NCI-H2196 (cell line): ENCODE data around the gene ANXA2R.
"Not testable (repeated sequence)": the region's sequence is repeated elsewhere in the genome, so short reads cannot be mapped to it uniquely, and the experiment has no call there.

Experiments
- DNase-seq: peaks from one replicate; lab custom pipeline; 2025; ENCODE audit not compliant: unreplicated experiment; lab: John Stamatoyannopoulos, UW

ANXA2R gene

GRCh38 chr5:43040287-43041098 is at the start of gene ANXA2R:
Gene ANXA2R, minus strand, starts transcription at chr5:43040319. Its CDS starts 273 bp downstream, at chr5:43040046.
- DNase-seq = peak; percentile 99

- not testable (repeated sequence) for DNase-seq
Observed at GRCh38 chr5:43086118-43086908, 46.2 kb upstream of the ANXA2R start.

GRCh38 chr5:43085453-43085852 is 45.3 kb upstream of the ANXA2R start:
- no peak for DNase-seq

GRCh38 chr5:43084468-43084867 is 44.3 kb upstream of the ANXA2R start:
- not testable (repeated sequence) for DNase-seq

GRCh38 chr5:43081345-43081744 is 41.2 kb upstream of the ANXA2R start:
- DNase-seq = not testable (repeated sequence)

GRCh38 chr5:43078956-43079355 is 38.8 kb upstream of the ANXA2R start:
- DNase-seq = no peak

GRCh38 chr5:43077446-43078191 is 37.5 kb upstream of the ANXA2R start:
- DNase-seq = not testable (repeated sequence)

GRCh38 chr5:43075319-43076293 is 35.5 kb upstream of the ANXA2R start:
- DNase-seq = no peak

- DNase-seq = no peak
Observed at GRCh38 chr5:43074987-43075318, 34.8 kb upstream of the ANXA2R start.

- peak; percentile 46 for DNase-seq
Observed at GRCh38 chr5:43073597-43074546, 33.8 kb upstream of the ANXA2R start.

GRCh38 chr5:43069401-43069720 is 29.2 kb upstream of the ANXA2R start:
- not testable (repeated sequence) for DNase-seq

- DNase-seq = no peak
Observed at GRCh38 chr5:43068037-43068436, 27.9 kb upstream of the ANXA2R start.

GRCh38 chr5:43066799-43067741 is 27.0 kb upstream of the ANXA2R start:
- DNase-seq = peak; percentile 92

GRCh38 chr5:43065948-43066798 is 26.1 kb upstream of the ANXA2R start:
- peak; percentile 77 for DNase-seq

- DNase-seq = peak; percentile 33
Observed at GRCh38 chr5:43065387-43065947, 25.3 kb upstream of the ANXA2R start.

- DNase-seq = no peak
Observed at GRCh38 chr5:43063721-43064171, 23.6 kb upstream of the ANXA2R start.
